Measurements from ENCODE around the gene TMEM150C. TPM values are rescaled to one million over a fixed set of nuclear protein-coding genes. Genes with fewer than 3 reads are reported as not detected.

TMEM150C gene
- polyA plus RNA-seq, 1 donor (not counting 4 experiments of a cell fraction or from before 2014, with no cell fraction given) = 0.07 TPM

- no peaks in the 10 kb centered on the region for H4K20me1 ChIP-seq (ENCODE audit: control insufficient read depth, extremely low read depth, insufficient read depth, low read length)
- peaks cover 0 to 5% of the 10 kb centered on the region in 2 experiments for H3K36me3 ChIP-seq (ENCODE audit: control insufficient read depth in 2 of 2, extremely low read depth in 1 of 2, insufficient read depth in 2 of 2, low read length in 2 of 2)
- no peaks in the 10 kb centered on the region for H3K9me1 ChIP-seq (ENCODE audit: control insufficient read depth, extremely low read depth, insufficient read depth, low read length)
- dilution Hi-C loops (cut with MboI; ENCODE audit: extremely low pct_ligation_motif_present, low sequenced_read_pairs) = no loop called here
- no peak overlapping the region for H3K4me2 ChIP-seq (ENCODE audit: control insufficient read depth, extremely low read depth, insufficient read depth, low read depth, low read length)
- no peak overlapping the region for H3K4me3 ChIP-seq (ENCODE audit: control insufficient read depth in 2 of 3, extremely low read depth in 1 of 3, insufficient read depth in 2 of 3, low read depth in 1 of 3, low read length in 3 of 3)
- no peak overlapping the region for H2AFZ ChIP-seq (ENCODE audit: control insufficient read depth, low read length)
- TF ChIP-seq EZH2 (IDR thresholded peaks at IDR 0.05; ENCODE audit: low read length) (no peak), CTCF (optimal IDR thresholded peaks at IDR 0.05 in 1 of 3, IDR thresholded peaks at IDR 0.05 in 1 of 3, conservative IDR thresholded peaks at IDR 0.05 in 1 of 3; ENCODE audit: extremely low read depth in 1 of 3, insufficient read depth in 2 of 3, low read length in 3 of 3) (no peak)
- no peak overlapping the region for H3K27ac ChIP-seq (ENCODE audit: control insufficient read depth, insufficient read depth, low read length)
- no peaks in the 10 kb centered on the region for H3K27me3 ChIP-seq (ENCODE audit: control insufficient read depth, extremely low read depth, insufficient read depth, low read length)
- peaks cover 7% of the 10 kb centered on the region for H3K4me1 ChIP-seq (ENCODE audit: control insufficient read depth, extremely low read depth, insufficient read depth, low read length)
- no peak for FAIRE-seq
- DNase-seq (ENCODE audit: low read depth, low spot score) = no peak
- no peaks in the 10 kb centered on the region for H3K79me2 ChIP-seq (ENCODE audit: control insufficient read depth, insufficient read depth, low read length)
- H3K9ac ChIP-seq (ENCODE audit: control insufficient read depth, extremely low read depth, insufficient read depth, low read length) = no peak overlapping the region
- H3K9me3 ChIP-seq (ENCODE audit: control insufficient read depth, low read depth, low read length) = no peaks in the 10 kb centered on the region
Measured at GRCh38 chr4:82481506-82481840, 80.3 kb downstream of the TMEM150C start.

- Histone ChIP-seq H3K27me3 (ENCODE audit: control insufficient read depth, extremely low read depth, insufficient read depth, low read length) (no peaks in the 10 kb centered on the region), H3K4me3 (ENCODE audit: control insufficient read depth in 2 of 3, extremely low read depth in 1 of 3, insufficient read depth in 2 of 3, low read depth in 1 of 3, low read length in 3 of 3) (no peak overlapping the region), H3K79me2 (ENCODE audit: control insufficient read depth, insufficient read depth, low read length) (no peaks in the 10 kb centered on the region), H3K4me2 (ENCODE audit: control insufficient read depth, extremely low read depth, insufficient read depth, low read depth, low read length) (no peak overlapping the region), H3K9me3 (ENCODE audit: control insufficient read depth, low read depth, low read length) (no peaks in the 10 kb centered on the region), H4K20me1 (ENCODE audit: control insufficient read depth, extremely low read depth, insufficient read depth, low read length) (no peaks in the 10 kb centered on the region), H3K27ac (ENCODE audit: control insufficient read depth, insufficient read depth, low read length) (no peak overlapping the region), H3K4me1 (ENCODE audit: control insufficient read depth, extremely low read depth, insufficient read depth, low read length) (peaks cover 2% of the 10 kb centered on the region), H3K9me1 (ENCODE audit: control insufficient read depth, extremely low read depth, insufficient read depth, low read length) (no peaks in the 10 kb centered on the region), H2AFZ (ENCODE audit: control insufficient read depth, low read length) (no peak overlapping the region), H3K9ac (ENCODE audit: control insufficient read depth, extremely low read depth, insufficient read depth, low read length) (no peak overlapping the region), H3K36me3 (ENCODE audit: control insufficient read depth in 2 of 2, extremely low read depth in 1 of 2, insufficient read depth in 2 of 2, low read length in 2 of 2) (peaks cover 0 to 5% of the 10 kb centered on the region in 2 experiments)
- dilution Hi-C loops (cut with MboI; ENCODE audit: extremely low pct_ligation_motif_present, low sequenced_read_pairs) = no loop called here
- FAIRE-seq (no peak), DNase-seq (ENCODE audit: low read depth, low spot score) (no peak)
- TF ChIP-seq CTCF (optimal IDR thresholded peaks at IDR 0.05 in 1 of 3, IDR thresholded peaks at IDR 0.05 in 1 of 3, conservative IDR thresholded peaks at IDR 0.05 in 1 of 3; ENCODE audit: extremely low read depth in 1 of 3, insufficient read depth in 2 of 3, low read length in 3 of 3) (no peak), EZH2 (IDR thresholded peaks at IDR 0.05; ENCODE audit: low read length) (no peak)
Measured at GRCh38 chr4:82480771-82481505, 80.8 kb downstream of the TMEM150C start.
